NCI-H526 (cell line): ENCODE data around the gene MAD1L1.
A peak's percentile ranks its signal among the peaks of the same experiment; 100 is the strongest.

Experiments
- DNase-seq, 2 experiments: peaks; one replicate each; lab custom pipeline; 2025; lab: John Stamatoyannopoulos, UW

Gene MAD1L1

DNA sequence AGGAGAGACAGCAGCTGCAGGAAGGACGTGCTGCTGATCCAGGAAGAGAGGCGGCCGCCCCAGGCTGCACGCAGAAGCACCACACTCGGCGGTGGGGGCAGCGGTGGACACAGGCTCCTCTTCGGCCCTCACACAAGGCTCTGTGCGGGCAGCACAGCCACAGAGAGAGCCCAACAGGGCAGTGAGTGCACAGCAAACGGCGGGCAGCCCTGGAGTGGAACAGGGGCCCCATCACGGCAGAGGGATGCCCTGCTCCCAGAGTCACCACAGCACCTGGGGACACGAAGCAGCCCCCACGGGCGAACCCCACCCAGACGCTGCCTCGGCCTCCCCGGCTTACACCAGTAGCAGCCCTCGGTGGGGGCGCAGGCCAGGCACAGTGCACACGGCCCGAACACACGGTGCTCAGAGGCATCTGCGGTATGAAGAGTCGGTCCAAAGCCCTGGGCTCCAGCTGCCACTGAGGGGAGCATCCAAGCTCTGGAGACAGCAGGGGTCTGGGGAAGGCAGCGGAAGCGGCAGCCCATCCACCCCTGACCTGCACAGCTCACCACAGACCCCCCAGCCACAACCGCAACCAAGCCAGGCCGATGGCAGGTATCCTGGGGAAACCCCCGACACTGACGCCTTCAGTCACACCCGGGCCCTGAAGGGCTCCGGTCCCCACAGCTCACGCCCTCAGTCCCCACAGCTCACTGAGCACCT is 26.1 kb upstream of the MAD1L1 start:
- DNase-seq: no peak

DNA sequence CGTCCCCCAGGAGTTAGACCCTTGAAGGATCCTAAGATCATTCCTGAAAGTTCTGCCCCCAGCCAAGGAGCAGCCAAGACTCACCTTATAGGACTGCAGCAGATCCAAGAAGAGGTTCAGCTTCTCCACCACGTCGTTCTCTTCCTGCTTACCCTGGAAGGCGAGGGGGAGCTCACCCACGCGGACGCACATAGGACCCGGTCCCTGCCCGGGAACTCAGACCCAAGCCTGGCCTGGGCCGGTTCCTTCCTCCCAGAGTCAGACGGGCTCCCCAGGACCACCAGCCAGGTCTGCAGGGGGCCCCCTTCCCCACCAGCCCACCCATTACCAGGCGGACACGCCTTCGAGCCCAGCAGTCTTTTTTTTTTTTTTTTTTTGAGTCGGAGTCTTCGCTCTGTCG is 24.9 kb upstream of the MAD1L1 start:
- no peak for DNase-seq

DNA sequence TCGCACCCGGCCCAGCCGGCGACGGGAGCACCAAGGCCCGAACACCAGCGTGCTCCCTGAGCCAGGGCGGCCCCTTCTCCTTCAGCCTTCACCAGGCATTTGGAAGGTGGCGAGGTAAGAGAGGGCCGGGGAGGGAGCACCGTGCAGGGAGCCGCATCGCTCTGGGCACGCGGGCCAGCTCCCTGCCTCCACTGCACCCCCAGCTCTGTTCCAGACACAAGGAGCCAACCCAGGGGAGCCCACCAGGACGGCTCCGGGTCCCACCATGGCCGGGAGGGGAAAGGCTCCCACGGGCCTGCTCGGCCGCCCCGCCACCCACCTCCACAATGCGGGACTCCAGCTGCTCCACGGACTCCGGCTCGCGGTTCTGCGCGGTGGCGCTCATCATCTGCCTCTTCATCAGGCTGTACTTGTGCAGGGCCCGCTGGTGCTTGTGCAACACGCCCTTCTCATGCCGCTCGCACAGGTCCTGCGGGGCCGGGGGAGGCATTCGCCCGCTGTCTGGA is 24.4 kb upstream of the MAD1L1 start:
- DNase-seq: no peak

DNA sequence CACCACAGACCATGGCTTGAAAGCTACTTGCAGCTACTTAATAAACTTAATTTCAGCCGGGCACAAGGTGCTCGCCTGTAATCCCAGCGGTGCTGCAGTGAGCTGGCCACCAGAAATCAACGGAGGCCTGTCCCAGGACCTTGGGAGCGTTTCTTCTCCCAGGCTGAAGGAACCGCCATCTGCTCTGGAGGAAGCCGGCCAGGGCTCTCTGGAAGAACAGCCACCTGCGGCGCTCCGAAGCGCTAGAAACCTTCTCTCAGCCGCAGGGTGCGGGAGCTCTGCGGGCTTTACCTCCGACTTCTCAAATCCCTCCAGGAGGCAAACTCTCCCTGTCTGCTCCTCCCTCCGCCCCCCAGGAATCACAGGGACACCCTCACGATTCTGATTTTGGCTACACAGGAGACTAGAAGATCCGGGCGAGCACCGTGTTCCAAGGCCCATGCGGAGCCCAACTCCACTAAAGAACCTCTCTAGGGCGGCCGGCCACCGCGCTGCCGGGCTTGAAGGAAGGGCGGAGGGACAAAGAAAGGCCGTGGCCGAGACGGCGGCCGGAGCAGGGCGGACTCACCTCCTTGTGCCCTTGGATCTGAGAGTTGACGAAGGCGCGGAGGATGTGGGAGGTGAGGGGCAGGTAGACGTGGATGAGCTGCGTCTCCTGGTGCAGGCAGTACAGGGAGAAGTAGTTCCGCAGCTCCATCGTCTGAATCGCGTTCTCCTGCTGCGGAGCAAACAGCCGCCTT is 23.7 kb upstream of the MAD1L1 start:
- DNase-seq: no peak

DNA sequence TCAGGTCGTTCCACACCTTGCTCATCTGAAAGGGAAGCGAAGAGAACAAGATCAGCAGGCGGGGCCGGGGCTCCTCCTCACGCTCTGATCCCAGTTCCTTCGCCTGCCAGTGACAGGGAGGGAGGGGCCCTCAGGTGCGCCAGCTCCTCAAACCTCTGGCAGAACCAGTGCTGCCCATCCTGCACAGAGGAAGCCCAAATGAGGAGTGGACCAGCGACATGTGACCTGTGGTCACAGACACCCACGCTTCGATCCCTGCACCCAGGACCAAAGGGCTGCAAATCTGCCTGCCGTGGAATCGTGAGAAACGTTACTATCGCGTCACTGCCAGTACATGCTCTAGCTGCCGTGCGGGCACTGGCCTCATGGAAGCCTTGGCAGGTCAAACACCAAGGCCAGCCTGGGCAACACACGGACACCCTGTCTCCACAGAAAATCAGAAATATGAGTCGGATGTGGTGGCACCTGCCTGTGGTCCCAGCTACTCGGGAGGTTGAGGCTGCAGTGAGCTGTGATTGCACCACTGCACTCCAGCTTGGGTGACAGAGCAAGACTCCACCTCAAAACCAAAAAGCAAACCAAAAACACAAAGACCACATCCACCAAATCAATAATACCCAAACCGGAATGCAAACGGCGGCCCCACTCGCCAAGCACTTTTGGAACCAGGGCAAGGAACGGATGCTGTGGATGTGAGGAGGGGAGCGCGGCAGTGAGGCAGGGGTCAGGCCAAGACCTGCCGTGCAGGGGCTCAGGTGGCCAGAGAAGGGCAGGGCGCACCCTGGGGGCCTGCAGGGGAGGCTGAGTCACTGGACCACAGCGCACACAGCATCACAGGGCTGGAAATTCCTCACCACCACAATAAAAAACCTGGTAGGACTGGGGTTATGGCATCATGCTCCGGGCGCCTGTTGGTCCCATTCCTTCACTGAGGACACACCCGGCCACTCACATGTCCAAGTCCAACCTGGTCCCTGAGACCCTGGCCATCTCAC is 22.7 kb upstream of the MAD1L1 start:
- no peak for DNase-seq

DNA sequence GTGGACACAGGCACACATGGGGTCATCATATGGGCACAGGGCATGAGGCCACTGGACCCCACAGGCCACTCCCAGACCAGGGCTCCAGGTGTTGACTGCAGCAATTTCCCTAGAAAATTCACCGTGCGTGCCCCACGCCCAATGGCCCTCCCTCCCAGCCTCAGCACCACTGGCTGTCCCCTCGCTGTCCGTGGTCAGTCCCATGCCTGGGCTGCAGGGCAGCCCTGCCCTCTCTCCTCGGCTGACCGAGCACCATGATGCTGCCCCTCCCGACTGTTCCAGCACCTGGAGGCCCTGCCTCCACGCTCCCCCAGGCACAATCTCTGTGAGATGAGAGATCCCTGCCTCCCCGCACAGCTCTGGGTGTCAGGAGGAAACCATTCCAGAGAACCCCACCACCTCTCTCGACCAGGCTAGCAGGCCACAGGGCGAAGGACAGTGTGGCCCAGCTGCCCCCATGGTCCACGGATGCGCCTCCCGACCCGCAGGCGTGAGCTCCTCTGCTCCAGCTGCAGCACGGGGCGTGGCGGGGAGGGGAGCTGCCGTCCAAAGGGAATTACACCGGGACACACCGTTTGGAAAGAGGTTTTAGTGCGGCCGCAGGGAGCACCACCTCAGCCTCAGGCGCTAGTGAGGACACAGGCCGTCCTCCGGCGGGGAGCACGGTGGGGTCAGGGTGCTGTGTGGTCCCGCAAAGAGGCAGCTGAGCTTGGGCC is 21.8 kb upstream of the MAD1L1 start:
- no peak for DNase-seq

DNA sequence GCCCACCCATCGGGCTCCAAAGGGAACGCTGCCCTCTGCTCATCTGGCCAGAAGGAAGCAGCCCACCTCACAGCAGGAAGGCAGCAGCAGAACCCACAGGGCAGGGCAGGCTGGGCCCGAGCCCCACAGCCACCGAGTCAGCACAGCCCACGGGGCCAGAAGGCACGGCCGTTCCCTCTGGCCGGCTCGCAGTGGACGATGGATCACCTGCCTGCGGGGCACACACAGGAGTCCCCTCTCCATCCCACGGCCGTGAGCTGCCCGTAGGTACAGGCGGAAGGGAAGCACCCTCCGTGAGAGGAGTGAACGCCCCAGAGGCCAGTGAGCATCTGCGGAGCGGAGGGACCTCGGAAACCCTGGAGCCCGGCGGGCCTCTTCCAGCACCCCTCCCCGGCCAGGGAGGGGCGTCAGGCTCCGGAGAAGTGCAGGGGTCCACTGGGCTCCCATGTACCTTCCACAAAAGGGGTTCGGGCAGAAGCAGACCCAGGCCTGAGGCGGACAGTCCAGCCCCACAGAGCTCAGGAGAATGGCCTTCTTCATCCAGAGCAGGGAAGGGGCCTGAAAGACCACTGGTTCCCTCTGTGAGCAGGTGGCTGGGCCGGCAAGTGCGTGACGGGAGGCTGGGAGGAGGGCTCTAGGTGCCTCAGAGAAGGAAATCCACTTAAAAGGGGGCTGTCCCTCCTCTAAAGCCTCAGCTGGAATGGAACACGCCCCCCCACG is 20.9 kb upstream of the MAD1L1 start:
- no peak for DNase-seq

DNA sequence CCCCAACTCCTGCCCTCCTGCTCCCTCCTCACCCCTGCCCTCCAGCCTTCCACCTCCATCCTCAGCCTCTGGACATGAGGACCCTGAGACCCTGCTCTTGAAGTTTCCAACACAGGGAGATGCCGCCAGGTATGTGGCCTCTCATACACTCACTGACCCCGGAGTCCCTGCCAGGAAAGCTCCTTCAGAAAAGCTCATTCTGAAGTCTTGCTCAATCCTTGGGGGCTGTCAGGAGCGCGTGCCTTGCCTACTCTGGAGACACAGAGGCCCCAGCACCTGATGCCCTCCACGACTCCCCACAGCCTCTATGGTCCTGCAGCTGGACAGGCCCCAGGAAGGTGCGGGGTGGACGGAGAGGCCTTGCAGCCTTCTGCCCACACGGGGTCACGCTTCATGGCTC is 20.3 kb upstream of the MAD1L1 start:
- DNase-seq: no peak

DNA sequence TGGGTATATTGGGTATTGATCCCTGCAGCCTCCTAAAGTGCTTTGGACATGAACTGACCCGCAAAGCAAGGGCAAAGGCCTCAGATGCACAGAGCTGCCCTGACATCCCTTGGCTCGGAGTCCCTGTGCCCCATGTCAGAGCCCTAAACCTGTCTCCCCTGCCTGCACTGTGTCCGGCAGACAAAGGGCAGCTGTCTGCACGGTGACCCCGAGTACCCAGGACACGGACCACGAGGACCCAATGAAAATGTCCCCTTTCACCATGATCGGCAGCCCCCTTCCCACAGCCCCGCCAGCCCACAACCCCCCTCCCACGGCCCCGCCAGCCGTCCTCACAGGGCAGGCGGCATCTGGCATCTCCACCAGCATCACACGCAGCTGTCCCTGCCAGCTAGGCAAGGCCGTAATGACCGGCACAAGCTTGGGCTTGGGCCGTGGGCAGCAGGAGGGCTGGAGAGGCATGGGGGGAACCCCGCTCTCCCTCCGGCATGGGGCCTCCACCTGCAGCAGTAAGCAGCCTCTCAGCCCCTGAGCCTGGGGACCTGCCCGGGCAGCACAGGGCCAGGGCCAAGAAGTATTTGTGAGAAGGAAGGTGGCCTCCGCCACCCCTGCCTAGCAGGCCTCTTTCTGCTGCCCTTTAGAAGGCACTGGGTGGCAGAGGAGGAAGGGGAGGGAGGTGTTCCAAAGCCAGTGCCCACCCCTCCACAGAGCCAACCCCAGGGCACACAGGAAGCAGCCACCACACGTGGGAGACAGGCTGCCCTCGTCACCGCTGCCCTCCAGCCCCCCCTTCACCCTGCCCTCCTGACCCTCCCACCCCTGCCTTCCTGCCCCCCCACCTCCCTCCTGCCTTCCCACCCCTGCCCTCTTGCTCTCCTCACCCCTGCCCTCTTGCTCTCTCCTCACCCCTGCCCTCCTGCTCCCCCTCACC is 19.4 kb upstream of the MAD1L1 start:
- DNase-seq: no peak

DNA sequence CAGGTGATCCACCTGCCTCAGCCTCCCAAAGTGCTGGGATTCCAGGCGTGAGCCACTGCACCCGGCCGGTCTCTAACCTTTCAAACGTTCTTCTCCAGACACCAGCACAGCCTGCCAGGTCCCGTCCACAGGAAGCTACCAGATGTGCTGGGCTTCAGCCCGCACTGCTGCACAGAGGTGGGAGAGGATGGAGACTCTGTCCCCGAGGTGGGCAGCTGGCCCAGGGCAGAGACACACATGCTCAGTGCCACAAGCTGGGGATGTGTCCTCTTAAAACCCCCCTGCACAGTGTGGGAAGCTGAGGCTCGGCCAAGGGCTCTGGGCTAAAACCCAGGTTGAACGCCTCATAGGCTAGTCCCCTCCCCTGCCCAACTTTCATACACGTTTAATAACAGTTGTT is 18.6 kb upstream of the MAD1L1 start:
- no peak for DNase-seq

DNA sequence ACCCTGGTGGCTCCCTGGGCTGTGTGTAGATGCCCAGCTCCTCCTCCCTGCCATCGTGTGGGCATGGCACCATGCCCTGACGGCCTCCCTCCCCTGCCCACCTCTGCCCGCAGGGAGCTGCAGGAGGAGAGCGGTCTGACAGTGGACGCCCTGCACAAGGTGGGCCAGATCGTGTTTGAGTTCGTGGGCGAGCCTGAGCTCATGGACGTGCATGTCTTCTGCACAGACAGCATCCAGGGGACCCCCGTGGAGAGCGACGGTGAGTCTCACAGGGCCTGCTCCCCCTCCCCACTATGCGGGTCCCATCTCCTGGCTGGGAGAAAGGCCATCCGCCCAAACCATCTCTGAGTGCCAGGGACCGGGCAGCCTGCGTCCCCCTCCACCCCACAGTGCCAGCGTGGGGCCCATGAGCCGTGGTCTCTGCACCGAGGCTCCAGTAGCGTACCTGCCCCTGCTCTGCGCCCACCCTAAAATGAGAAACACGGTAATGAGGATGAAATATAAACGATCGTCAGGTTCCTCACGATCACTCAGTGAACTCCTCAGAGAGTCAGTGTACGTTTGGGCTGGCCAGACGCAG is 17.1 kb upstream of the MAD1L1 start:
- no peak for DNase-seq

DNA sequence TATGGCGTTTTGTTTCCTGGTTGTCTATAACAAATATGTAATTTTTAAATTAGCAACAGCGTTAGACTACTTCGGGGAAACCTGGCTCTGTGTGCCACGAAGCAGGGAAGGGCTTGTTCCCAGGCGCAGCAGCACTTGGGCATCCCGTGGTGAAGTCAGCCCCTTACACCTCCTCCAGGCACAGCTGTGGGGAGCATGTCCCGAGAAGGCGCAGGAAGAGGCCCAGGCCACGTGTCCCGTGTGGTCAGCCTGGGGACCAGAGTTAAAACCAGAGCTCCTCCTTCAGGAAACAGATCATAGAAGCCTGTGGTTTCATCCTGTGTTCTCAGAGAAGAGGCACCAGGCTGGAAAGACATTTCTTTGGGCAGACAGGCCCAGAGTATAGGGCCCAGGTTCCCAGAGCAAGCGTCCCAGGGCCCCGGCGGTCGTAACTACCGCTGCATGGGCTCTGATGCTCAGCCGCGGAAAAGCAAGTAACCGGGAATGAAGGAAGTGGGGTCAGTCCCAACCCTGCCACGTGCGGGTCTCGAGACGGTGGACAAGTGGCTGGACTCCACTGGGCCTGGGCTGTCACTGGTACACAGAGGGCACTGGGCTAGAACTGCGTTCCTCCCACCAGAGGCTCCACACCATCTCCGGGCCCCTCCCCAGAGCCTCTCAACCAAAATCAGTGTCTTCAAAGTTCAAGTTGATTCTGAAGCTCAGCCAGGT is 16.4 kb upstream of the MAD1L1 start:
- no peak for DNase-seq

DNA sequence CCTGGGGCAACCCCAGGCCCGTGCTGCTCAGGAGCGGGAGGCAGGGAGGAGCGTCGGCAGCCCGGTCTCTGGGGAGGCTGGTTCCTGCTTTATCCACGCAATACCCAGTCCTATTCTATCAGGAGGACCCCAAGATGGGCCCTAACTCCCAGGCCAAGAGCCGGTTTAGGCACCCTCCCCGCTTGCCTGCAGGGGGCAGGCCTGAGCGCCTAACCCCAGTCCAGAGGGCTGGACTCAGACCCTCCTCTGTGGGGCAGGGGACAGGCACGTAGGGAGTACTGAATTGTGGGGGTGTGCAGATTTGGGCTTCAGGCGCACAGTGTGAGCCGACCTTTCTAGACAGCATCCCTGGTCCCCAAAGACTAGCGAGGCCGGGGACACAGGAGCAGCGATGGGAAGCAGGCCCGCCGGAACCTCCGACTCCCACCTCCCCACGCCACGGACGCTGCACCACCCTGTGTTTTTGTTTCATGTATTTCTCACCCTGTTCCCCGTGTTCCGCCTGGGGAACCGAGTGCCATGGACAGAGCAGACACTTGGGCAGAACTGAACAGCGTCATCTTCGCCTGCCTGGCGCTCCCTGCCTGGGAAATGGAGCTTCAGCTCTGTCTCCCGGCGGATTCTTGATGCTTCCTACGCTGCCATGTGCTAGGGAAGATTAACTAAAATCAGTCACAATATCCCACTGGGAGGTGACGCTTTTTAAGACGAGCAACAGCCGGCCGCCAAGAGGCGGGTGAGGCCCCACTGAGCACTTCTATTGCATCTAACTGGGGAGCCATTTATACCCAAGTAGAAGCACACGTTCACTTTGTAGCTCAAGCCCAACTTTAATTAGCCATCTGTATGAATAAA is 14.6 kb upstream of the MAD1L1 start:
- DNase-seq: peak in 1 of 2 experiments; percentile 38

DNA sequence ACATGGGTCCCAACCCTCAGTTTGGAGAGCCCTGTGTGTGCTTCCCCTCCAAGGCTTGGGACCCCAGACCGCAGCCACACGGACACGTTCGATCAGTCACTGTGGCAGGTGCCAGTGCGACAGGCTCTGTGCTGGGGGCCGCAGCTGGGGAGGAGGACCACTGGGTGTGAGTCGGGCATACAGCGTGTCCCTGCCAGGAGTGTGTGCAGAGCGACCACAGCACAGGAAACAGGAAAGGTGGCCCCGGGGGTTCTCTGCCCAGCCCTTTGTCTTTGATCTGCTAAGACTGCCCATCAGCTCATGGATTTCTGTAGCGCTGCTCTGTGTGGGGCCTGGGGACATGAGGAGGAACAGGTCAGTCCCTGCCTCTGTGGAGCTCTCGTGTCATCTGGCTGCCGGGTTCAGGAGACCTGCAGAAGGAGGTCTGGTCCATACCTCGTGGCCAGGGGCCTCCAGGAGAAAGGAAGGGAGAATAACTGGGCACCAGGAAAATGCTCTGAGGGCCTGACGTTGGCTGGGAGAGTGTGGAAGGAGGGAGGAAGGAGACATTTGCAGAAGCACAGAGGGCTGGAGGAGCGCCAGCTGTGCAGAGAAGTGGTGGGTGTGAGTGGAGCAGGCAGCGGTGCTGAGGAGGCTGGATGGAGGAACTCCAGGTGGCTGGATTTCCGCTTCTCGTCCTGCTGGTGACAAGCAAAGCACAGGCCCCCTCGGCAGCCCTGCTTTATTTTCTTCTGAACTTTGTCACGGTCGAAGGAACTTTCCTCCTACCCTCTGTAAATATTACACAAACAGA is 13.3 kb upstream of the MAD1L1 start:
- DNase-seq: no peak

DNA sequence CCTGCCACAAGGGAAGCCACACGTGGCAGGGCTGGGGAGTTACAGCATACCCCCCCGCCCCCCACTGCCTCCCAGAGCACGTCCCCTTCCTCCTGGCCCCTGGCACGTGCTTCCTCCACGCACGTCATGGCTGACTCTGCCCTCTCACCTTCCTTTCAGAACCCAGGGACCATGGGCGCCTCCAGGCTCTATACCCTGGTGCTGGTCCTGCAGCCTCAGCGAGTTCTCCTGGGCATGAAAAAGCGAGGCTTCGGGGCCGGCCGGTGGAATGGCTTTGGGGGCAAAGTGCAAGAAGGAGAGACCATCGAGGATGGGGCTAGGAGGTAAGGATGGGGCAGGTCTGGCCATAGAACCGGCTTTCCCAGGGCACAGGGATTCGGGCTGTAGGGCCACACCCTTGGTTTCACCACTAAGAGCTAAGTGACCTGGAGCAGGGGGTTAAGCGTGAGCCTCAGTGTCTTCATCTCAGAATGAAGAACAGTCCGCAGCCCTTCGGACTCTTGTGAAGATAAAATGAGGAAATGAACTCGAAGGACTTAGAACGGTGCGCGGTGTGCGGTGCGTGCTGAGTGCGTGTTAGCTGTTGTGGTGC is 11.8 kb upstream of the MAD1L1 start:
- DNase-seq: no peak

DNA sequence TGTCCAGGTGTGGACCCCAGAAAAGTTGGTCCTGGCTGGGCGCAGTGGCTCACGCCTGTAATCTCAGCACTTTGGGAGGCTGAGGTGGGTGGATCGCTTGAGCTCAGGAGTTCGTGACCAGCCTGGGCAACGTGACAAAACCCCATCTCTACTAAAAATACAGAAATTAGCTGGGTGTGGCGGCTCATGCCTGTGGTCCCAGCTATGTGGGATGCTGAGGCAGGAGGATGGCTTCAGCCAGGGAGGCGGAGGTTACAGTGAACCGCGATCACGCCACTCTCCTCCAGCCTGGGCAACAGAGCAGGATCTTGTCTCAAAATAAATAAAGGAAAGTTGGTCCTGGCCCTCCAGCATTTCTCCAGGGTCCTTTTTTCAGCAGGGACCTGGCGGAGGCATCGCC is 10.7 kb upstream of the MAD1L1 start:
- DNase-seq: no peak
